ENCODE data around the gene SHE.

- TF ChIP-seq, protein P1, sequence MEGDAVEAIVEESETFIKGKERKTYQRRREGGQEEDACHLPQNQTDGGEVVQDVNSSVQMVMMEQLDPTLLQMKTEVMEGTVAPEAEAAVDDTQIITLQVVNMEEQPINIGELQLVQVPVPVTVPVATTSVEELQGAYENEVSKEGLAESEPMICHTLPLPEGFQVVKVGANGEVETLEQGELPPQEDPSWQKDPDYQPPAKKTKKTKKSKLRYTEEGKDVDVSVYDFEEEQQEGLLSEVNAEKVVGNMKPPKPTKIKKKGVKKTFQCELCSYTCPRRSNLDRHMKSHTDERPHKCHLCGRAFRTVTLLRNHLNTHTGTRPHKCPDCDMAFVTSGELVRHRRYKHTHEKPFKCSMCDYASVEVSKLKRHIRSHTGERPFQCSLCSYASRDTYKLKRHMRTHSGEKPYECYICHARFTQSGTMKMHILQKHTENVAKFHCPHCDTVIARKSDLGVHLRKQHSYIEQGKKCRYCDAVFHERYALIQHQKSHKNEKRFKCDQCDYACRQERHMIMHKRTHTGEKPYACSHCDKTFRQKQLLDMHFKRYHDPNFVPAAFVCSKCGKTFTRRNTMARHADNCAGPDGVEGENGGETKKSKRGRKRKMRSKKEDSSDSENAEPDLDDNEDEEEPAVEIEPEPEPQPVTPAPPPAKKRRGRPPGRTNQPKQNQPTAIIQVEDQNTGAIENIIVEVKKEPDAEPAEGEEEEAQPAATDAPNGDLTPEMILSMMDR (IDR thresholded peaks at IDR 0.05 in 4 of 5, conservative IDR thresholded peaks at IDR 0.05 in 1 of 5), result no peak
- peak in 1 of 2 donors; percentile 25 for TF ChIP-seq POLR2A (IDR thresholded peaks at IDR 0.05)
Observed at GRCh38 chr1:154431586-154432373, 70.4 kb downstream of the SHE start.

All from gastrocnemius medialis (tissue), 4 donors.